ENCODE results near the gene CHAF1A. TPM values are rescaled to one million over a fixed set of nuclear protein-coding genes. Genes with fewer than 3 reads are reported as not detected.

The CHAF1A gene
- total RNA-seq, 4 donors from 2014 or later, result 9.0 to 25.9 (median 12.6) TPM

DNA sequence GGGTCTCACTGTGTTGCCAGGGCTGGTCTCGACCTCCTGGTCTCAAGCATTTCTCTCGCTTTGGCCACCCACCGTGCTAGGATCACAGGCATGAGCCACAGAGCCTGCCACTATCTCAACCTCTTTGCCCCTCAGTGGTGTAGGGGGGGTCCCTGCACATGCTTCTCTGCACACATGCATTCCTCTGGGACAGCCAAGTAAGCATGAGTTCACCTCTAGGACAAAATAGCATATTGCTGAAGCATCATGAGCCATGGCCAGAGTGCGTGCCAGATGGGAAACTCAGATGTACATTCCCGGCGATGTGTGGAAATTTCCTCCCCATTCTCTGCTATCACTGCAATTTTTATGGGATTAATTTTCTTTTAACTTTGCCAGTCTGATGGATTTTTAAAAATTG is 23.1 kb downstream of the CHAF1A start:
- intact Hi-C loops (cut with DNase I; ENCODE audit: low total_unique reads), result no loop called here
- WGBS, 2 donors, result 91 to 96% methylated on average over 6 of the region's 6 CpGs
- DNase-seq (ENCODE audit: low spot score in 2 of 2), result no peak
- no peak for TF ChIP-seq POLR2A (IDR thresholded peaks at IDR 0.05)
- TF ChIP-seq, protein P1, sequence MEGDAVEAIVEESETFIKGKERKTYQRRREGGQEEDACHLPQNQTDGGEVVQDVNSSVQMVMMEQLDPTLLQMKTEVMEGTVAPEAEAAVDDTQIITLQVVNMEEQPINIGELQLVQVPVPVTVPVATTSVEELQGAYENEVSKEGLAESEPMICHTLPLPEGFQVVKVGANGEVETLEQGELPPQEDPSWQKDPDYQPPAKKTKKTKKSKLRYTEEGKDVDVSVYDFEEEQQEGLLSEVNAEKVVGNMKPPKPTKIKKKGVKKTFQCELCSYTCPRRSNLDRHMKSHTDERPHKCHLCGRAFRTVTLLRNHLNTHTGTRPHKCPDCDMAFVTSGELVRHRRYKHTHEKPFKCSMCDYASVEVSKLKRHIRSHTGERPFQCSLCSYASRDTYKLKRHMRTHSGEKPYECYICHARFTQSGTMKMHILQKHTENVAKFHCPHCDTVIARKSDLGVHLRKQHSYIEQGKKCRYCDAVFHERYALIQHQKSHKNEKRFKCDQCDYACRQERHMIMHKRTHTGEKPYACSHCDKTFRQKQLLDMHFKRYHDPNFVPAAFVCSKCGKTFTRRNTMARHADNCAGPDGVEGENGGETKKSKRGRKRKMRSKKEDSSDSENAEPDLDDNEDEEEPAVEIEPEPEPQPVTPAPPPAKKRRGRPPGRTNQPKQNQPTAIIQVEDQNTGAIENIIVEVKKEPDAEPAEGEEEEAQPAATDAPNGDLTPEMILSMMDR (IDR thresholded peaks at IDR 0.05), result no peak
- H3K4me3 ChIP-seq (ENCODE audit: low read depth, poor library complexity, severe bottlenecking), result no peak overlapping the region

DNA sequence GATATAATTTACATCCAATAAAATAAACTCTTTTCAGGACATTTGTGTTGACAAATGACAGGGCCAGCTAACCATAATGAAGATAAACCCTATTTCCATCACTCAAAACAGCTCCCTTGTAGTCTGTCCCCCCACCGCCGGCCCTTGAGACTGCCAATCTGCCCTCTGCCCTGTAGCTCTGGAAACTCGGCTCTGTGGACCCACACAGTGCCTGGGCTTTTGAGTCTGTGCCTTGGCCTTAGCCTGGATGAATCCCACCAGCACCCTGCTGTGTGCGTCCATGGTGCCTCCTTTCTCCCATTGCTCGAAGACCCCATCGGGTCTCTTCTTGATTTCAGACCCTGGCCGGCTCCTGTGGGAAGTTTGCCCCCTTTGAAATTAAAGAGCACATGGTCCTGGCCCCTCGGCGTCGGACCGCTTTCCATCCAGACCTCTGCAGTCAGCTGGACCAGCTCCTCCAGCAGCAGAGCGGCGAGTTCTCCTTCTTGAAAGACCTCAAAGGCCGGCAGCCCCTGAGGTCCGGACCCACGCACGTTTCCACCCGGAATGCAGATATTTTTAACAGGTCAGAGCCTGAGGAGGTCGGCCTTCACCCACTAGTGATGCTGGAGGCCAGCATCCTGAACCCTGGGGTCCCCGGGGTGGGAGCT is 26.0 kb downstream of the CHAF1A start:
- H3K4me3 ChIP-seq (ENCODE audit: low read depth, poor library complexity, severe bottlenecking), result no peak overlapping the region
- DNase-seq (ENCODE audit: low spot score in 2 of 2), result no peak
- intact Hi-C loops (cut with DNase I; ENCODE audit: low total_unique reads), result no loop called here
- TF ChIP-seq, protein P1 (IDR thresholded peaks at IDR 0.05), result no peak
- TF ChIP-seq POLR2A (IDR thresholded peaks at IDR 0.05), result no peak
- WGBS, 2 donors, result 89 to 94% methylated on average over 20 of the region's 20 CpGs

DNA sequence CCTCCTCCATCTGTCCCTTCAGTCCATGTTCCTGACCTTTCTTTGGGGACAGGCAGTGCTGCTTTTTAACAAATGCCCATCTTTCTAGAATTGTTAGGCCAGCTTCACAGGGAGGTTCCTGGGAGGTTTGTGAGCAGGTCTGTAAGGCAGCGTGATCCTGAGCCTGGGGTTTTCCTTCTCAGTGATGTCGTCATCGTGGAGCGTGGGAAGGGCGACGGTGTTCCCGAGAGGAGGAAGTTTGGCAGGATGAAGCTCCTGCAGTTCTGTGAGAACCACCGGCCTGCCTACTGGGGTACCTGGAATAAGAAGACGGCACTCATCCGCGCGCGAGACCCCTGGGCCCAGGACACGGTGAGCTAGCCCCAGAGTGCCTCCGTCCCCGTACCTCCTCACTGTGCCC is 26.8 kb downstream of the CHAF1A start:
- WGBS, 2 donors, result 97 to 98% methylated on average over 16 of the region's 16 CpGs
- TF ChIP-seq, protein P1 (IDR thresholded peaks at IDR 0.05), result no peak
- no peak for TF ChIP-seq POLR2A (IDR thresholded peaks at IDR 0.05)
- no peak for DNase-seq (ENCODE audit: low spot score in 2 of 2)
- no peak overlapping the region for H3K4me3 ChIP-seq (ENCODE audit: low read depth, poor library complexity, severe bottlenecking)
- intact Hi-C loops (cut with DNase I; ENCODE audit: low total_unique reads), result no loop called here

DNA sequence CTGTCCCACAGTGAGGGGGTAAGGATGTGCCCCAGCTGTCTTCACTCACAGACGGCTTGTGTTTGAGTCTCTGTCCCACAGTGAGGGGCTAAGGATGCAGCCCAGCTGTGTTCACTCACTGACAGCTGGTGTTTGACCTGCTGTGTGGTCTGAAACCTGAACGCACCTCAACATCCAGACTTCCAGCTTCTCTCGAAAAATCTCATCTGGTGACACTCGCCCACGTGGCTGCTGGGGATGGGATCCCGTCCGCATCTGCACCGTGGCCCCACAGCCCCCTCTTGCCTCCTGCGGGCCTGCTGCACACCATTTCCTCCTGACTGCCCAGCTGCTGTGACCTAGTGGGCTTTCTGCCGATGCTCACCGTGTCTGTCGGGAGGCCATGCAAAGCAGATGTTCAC is 27.3 kb downstream of the CHAF1A start:
- no peak for DNase-seq (ENCODE audit: low spot score in 2 of 2)
- intact Hi-C loops (cut with DNase I; ENCODE audit: low total_unique reads), result no loop called here
- 92 to 93% methylated on average over 12 of the region's 12 CpGs for WGBS, 2 donors
- no peak for TF ChIP-seq POLR2A (IDR thresholded peaks at IDR 0.05)
- TF ChIP-seq, protein P1 (IDR thresholded peaks at IDR 0.05), result no peak
- H3K4me3 ChIP-seq (ENCODE audit: low read depth, poor library complexity, severe bottlenecking), result no peak overlapping the region

DNA sequence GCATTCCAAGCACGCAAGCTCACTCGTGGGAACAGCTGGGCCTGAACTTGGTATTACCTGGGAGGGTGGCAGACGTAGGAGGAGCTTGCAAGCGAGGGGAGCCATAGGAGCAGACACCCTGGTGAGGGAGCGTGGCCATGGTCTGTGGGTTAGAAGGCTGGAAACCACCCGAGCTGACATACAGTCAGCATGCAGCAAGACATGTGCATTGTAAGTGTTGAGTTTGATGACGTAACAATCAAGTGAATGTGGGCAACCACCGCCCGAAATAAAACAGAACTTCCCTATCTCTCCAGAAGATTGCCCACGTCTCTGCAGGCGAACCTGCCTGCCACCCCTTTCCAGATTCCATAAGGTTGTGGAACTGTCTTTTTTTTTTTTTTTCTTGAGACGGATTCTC is 28.3 kb downstream of the CHAF1A start:
- WGBS, 2 donors, result 92 to 95% methylated on average over 12 of the region's 12 CpGs
- intact Hi-C loops (cut with DNase I; ENCODE audit: low total_unique reads), result no loop called here
- H3K4me3 ChIP-seq (ENCODE audit: low read depth, poor library complexity, severe bottlenecking), result no peak overlapping the region
- no peak for DNase-seq (ENCODE audit: low spot score in 2 of 2)
- TF ChIP-seq POLR2A (IDR thresholded peaks at IDR 0.05), result no peak
- TF ChIP-seq, protein P1 (IDR thresholded peaks at IDR 0.05), result no peak

DNA sequence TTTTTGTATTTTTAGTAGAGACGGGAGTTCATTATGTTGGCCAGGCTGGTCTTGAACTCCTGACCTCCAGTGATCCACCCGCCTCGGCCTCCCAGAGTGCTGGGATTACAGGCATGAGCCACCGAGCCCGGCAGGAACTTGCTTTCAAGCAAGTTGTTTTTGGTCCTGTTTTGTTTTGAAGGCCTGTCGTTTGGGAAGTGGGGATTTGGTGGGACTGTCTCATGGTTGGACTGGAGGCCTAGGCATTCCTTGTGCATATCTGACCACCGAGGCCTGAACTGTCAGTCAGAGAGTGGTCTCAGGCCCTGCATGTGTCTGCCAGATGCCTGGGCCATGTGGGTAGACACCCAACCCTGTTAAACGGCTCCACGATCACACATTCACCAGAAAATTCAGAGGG is 28.9 kb downstream of the CHAF1A start:
- H3K4me3 ChIP-seq (ENCODE audit: low read depth, poor library complexity, severe bottlenecking), result no peak overlapping the region
- 79% methylated on average over 9 of the region's 9 CpGs for WGBS, 2 donors
- TF ChIP-seq, protein P1 (IDR thresholded peaks at IDR 0.05), result no peak
- no peak for TF ChIP-seq POLR2A (IDR thresholded peaks at IDR 0.05)
- DNase-seq (ENCODE audit: low spot score in 2 of 2), result no peak
- intact Hi-C loops (cut with DNase I; ENCODE audit: low total_unique reads), result no loop called here
